ENCODE measurements around the gene MUC5AC. TPM values are rescaled to one million over a fixed set of nuclear protein-coding genes. Genes with fewer than 3 reads are reported as not detected.
A peak's percentile ranks its signal among the peaks of the same experiment; 100 is the strongest.

The MUC5AC gene
- polyA plus RNA-seq, 1 donor from 2014 or later: not detected

GRCh38 chr11:1129611-1130160 lies 28.1 kb upstream of the MUC5AC start:
- Mint-ChIP-seq H3K9me3 (peaks cover 4 to 17% (median 10%) of the 10 kb centered on the region in 3 donors), H3K4me3 (no peak overlapping the region), H3K4me1 (no peaks in the 10 kb centered on the region), H3K27me3 (peaks cover 7% of the 10 kb centered on the region), H3K27ac (no peak overlapping the region), H3K36me3 (peaks cover 5% of the 10 kb centered on the region)

DNA sequence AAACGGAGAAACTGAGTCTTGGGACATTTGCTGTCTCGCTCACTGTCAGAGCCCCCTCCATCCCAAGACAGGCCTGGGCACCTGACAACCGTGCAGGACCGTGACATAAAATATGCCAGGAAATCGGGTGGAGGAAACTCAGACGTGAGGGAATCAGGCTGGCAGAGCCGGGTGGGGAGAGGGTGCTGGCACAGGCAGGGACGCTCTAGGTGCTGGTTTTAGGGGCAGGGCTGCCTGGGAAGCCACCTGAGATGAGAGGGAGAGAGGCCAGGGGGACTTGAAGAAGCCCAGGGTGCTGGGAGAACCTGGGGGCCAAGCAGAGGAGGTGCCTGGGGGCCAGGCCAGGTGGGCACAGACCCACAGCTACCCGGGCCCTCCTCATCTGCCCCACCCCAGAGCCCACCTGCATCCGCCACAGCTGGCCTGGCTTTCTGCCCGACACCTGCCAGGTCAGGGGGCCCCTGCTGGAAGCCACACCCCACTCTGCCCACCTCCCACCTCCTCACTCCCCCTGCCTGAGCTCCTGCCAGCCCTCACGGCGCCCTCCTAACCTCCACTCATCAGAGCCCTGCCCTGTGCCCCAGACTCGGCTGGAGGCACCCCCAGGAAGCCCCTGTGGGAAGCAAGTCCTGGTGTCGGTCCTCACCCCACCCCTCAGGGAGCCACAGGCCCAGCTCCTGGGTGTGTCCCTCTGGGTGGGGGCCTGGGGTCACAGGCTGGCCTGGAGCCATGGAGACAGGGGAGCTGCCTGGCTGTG lies 27.3 kb upstream of the MUC5AC start:
- peaks cover 5% of the 10 kb centered on the region for H3K36me3 Mint-ChIP-seq
- H3K27ac Mint-ChIP-seq: no peak overlapping the region
- peaks cover 7% of the 10 kb centered on the region for H3K27me3 Mint-ChIP-seq
- peaks cover 4 to 23% (median 12%) of the 10 kb centered on the region in 3 donors for H3K9me3 Mint-ChIP-seq
- no peak overlapping the region for H3K4me3 Mint-ChIP-seq
- no peaks in the 10 kb centered on the region for H3K4me1 Mint-ChIP-seq

- Mint-ChIP-seq H3K9me3 (peaks cover 4 to 25% (median 12%) of the 10 kb centered on the region in 3 donors), H3K4me1 (no peaks in the 10 kb centered on the region), H3K27me3 (peaks cover 7% of the 10 kb centered on the region), H3K27ac (no peak overlapping the region), H3K4me3 (no peak overlapping the region), H3K36me3 (peaks cover 5% of the 10 kb centered on the region)
Observed at GRCh38 chr11:1131033-1131911, 26.5 kb upstream of the MUC5AC start.

DNA sequence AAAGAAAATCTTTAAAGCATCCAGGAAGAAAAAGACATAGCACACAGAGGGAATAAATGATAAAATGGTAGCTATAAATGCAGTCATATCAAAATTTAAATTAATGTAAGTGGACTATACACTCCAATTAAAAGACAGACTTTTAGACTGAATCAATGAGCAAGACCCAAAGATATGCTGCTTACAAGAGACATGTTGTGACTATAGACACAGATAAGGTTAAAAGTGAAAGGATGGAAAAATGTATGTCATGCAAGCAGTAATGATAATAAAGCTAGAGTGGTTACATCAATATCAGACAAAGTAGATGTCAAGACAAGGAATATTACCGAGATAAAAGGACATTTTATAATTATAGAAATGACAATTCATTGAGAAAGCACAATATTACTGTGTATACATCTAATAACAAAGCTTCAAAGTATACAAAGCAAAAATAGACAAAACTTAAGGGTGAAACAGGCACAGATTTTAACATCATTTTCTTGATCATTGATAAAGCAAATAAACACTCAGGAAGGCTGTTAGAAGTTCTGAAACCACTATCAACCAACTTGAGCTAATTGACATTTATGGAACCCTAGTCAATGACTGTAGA lies 22.8 kb upstream of the MUC5AC start:
- peaks cover 5% of the 10 kb centered on the region for H3K36me3 Mint-ChIP-seq
- H3K4me1 Mint-ChIP-seq: peaks cover 0 to 1% (median 0%) of the 10 kb centered on the region in 3 donors
- H3K27me3 Mint-ChIP-seq: peaks cover 4% of the 10 kb centered on the region
- peaks cover 4 to 25% (median 19%) of the 10 kb centered on the region in 3 donors for H3K9me3 Mint-ChIP-seq
- H3K27ac Mint-ChIP-seq: no peak overlapping the region
- no peak overlapping the region for H3K4me3 Mint-ChIP-seq

- H3K4me1 Mint-ChIP-seq: peaks cover 0 to 1% (median 0%) of the 10 kb centered on the region in 3 donors
- no peak overlapping the region for H3K27ac Mint-ChIP-seq
- no peaks in the 10 kb centered on the region for H3K27me3 Mint-ChIP-seq
- H3K36me3 Mint-ChIP-seq: peaks cover 5% of the 10 kb centered on the region
- no peak overlapping the region for H3K4me3 Mint-ChIP-seq
- peaks cover 10 to 40% (median 36%) of the 10 kb centered on the region in 3 donors for H3K9me3 Mint-ChIP-seq
Observed at GRCh38 chr11:1138097-1138496, 19.7 kb upstream of the MUC5AC start.

GRCh38 chr11:1139441-1140083 lies 18.2 kb upstream of the MUC5AC start:
- Mint-ChIP-seq H3K4me1 (peaks cover 0 to 1% (median 0%) of the 10 kb centered on the region in 3 donors), H3K27me3 (no peaks in the 10 kb centered on the region), H3K36me3 (no peaks in the 10 kb centered on the region), H3K4me3 (no peak overlapping the region), H3K27ac (no peak overlapping the region), H3K9me3 (peaks cover 7 to 40% (median 35%) of the 10 kb centered on the region in 3 donors)

- Mint-ChIP-seq H3K9me3 (peaks cover 7 to 32% (median 31%) of the 10 kb centered on the region in 3 donors), H3K27ac (no peak overlapping the region), H3K4me1 (peaks cover 0 to 1% (median 0%) of the 10 kb centered on the region in 3 donors), H3K4me3 (peak overlapping the region in 1 of 4 donors; percentile 45), H3K27me3 (no peaks in the 10 kb centered on the region), H3K36me3 (no peaks in the 10 kb centered on the region)
Observed at GRCh38 chr11:1140642-1141490, 16.9 kb upstream of the MUC5AC start.

- no peak overlapping the region for H3K4me3 Mint-ChIP-seq
- H3K4me1 Mint-ChIP-seq: no peaks in the 10 kb centered on the region
- peaks cover 7 to 29% (median 20%) of the 10 kb centered on the region in 3 donors for H3K9me3 Mint-ChIP-seq
- H3K27me3 Mint-ChIP-seq: peaks cover 6% of the 10 kb centered on the region
- H3K36me3 Mint-ChIP-seq: no peaks in the 10 kb centered on the region
- H3K27ac Mint-ChIP-seq: no peak overlapping the region
Observed at GRCh38 chr11:1146365-1146764, 11.4 kb upstream of the MUC5AC start.

DNA sequence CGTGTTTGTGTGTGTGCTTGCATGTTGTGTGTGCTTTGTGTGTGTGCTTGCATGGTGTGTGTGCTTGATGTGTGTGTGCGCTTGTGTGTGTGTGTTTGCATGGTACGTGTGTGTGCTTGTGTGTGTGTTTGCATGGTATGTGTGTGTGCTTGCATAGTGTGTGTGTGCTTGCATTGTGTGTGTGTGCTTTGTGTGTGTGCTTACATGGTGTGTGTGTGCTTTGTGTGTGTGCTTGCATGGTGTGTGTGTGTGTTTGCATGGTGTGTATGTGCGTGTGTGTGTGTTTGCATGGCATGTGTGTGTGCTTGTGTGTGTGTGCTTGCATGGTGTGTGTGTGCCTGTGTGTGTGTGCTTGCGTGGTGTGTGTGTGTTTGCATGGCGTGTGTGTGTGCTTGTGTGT lies 10.0 kb upstream of the MUC5AC start:
- Mint-ChIP-seq H3K36me3 (no peaks in the 10 kb centered on the region), H3K9me3 (peaks cover 3 to 15% (median 9%) of the 10 kb centered on the region in 3 donors), H3K27ac (no peak overlapping the region), H3K27me3 (peaks cover 6% of the 10 kb centered on the region), H3K4me3 (no peak overlapping the region), H3K4me1 (peaks cover 0 to 5% (median 3%) of the 10 kb centered on the region in 3 donors)

- no peak overlapping the region for H3K27ac Mint-ChIP-seq
- H3K27me3 Mint-ChIP-seq: peaks cover 6% of the 10 kb centered on the region
- H3K4me1 Mint-ChIP-seq: peaks cover 0 to 6% (median 4%) of the 10 kb centered on the region in 3 donors
- H3K4me3 Mint-ChIP-seq: no peak overlapping the region
- H3K36me3 Mint-ChIP-seq: no peaks in the 10 kb centered on the region
- peaks cover 0 to 5% (median 5%) of the 10 kb centered on the region in 3 donors for H3K9me3 Mint-ChIP-seq
Observed at GRCh38 chr11:1148752-1149180, 9.0 kb upstream of the MUC5AC start.

DNA sequence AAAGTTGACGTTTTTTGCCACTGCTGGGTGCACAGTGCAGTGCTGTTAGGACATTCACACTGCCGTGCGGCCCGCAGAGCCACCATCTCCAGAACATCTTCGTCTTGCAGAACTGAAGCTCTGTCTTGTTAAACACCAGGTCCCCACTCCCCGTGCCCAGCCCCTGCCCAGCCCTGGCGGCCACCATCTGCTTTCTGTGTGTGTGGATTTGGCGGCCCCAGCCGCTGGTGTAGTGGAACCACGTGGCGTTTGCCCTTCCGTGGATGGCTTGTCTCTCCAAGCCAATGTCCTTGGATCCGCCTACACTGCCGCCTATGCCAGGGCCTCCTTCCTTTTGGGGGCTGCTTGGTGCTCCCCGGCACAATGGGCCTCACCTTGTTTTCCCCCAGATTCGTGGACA lies 8.2 kb upstream of the MUC5AC start:
- peaks cover 0 to 6% (median 4%) of the 10 kb centered on the region in 3 donors for H3K4me1 Mint-ChIP-seq
- H3K4me3 Mint-ChIP-seq: no peak overlapping the region
- H3K9me3 Mint-ChIP-seq: no peaks in the 10 kb centered on the region
- no peaks in the 10 kb centered on the region for H3K36me3 Mint-ChIP-seq
- H3K27me3 Mint-ChIP-seq: peaks cover 6% of the 10 kb centered on the region
- H3K27ac Mint-ChIP-seq: no peak overlapping the region

- peaks cover 6% of the 10 kb centered on the region for H3K27me3 Mint-ChIP-seq
- H3K27ac Mint-ChIP-seq: no peak overlapping the region
- no peak overlapping the region for H3K4me3 Mint-ChIP-seq
- H3K4me1 Mint-ChIP-seq: peaks cover 0 to 6% (median 4%) of the 10 kb centered on the region in 3 donors
- no peaks in the 10 kb centered on the region for H3K9me3 Mint-ChIP-seq
- no peaks in the 10 kb centered on the region for H3K36me3 Mint-ChIP-seq
Observed at GRCh38 chr11:1150116-1150515, 7.6 kb upstream of the MUC5AC start.

- Mint-ChIP-seq H3K9me3 (no peaks in the 10 kb centered on the region), H3K4me3 (no peak overlapping the region), H3K36me3 (no peaks in the 10 kb centered on the region), H3K27ac (no peak overlapping the region), H3K27me3 (peaks cover 6% of the 10 kb centered on the region), H3K4me1 (peaks cover 0 to 6% (median 4%) of the 10 kb centered on the region in 3 donors)
Observed at GRCh38 chr11:1150769-1151365, 6.9 kb upstream of the MUC5AC start.

All from IgD-negative memory B cell (primary cell).